ENCODE results near the gene HDAC4. TPM values are rescaled to one million over a fixed set of nuclear protein-coding genes. Genes with fewer than 3 reads are reported as not detected.

HDAC4 gene
- total and polyA plus RNA-seq, 2 of the 8 experiments (the other 6 are each of a cell fraction or from before 2014, with no cell fraction given) = 15.4 to 31.5 TPM

GRCh38 chr2:239188536-239188935 lies 212.3 kb downstream of the HDAC4 start (continued):
- TF ChIP-seq CHD7 (IDR thresholded peaks at IDR 0.05; ENCODE audit: insufficient replicate concordance, low read length) (no peak), PHF8 (conservative IDR thresholded peaks at IDR 0.05; ENCODE audit: low read depth, low read length) (no peak), ATF3 (IDR thresholded peaks at IDR 0.05; ENCODE audit: insufficient read depth, low read depth, low read length) (no peak), ZNF274 (IDR thresholded peaks at IDR 0.05; ENCODE audit: borderline replicate concordance, extremely low read depth, low read length) (no peak), SP4 (IDR thresholded peaks at IDR 0.05; ENCODE audit: low read length) (no peak), JUND (IDR thresholded peaks at IDR 0.05; ENCODE audit: low read length) (no peak), GTF2F1 (IDR thresholded peaks at IDR 0.05; ENCODE audit: borderline replicate concordance, low read depth, low read length) (no peak), BRCA1 (IDR thresholded peaks at IDR 0.05; ENCODE audit: low read depth, low read length) (no peak), POLR2AphosphoS5 (IDR thresholded peaks at IDR 0.05; ENCODE audit: low read depth, low read length) (no peak), KDM1A (IDR thresholded peaks at IDR 0.05; ENCODE audit: borderline replicate concordance, low read length) (no peak), KDM4A (IDR thresholded peaks at IDR 0.05; ENCODE audit: low read depth, low read length, severe bottlenecking) (no peak), SP2 (IDR thresholded peaks at IDR 0.05; ENCODE audit: low read length) (no peak)

All from H1 (cell line).